GM12878 (cell line): ENCODE results near the gene YDJC. TPM values are rescaled to one million over a fixed set of nuclear protein-coding genes. Genes with fewer than 3 reads are reported as not detected.

ENCODE experiments used
- ATAC-seq: fragments of 200-7000 bp; cut with Tn5 transposase; 3 replicates; pipeline ENCODE4 v1.9.1; 2020; ENCODE audit warnings: mild to moderate bottlenecking, moderate library complexity
- BruUV-seq: library from RNA; stranded (reverse); fragments of 400-500 nt; replicated peaks from 2 replicates; lab custom pipeline; 2021; lab: Mats Ljungman, UMichigan
- CTCF ChIA-PET: fragments of 300-600 bp; sonication (Branson Sonifier 250); formaldehyde crosslinking; extraction: SDS; loops from one replicate; lab custom pipeline; 2021; ENCODE audit warnings: inconsistent platforms; lab: Yijun Ruan, JAX
- POLR2A ChIA-PET: fragments of 350-600 bp; formaldehyde crosslinking; extraction: SDS; loops from one replicate; lab custom pipeline; 2021; ENCODE audit warnings: inconsistent platforms; lab: Charles Lee
- RAD21 ChIA-PET: fragments of 300-600 bp; sonication (Branson Sonifier 250); formaldehyde crosslinking; loops from one replicate; lab custom pipeline; 2023; ENCODE audit warnings: antibody characterized with exemption; ENCODE audit not compliant: unreplicated experiment; lab: Charles Lee
- SMC1A ChIA-PET: fragments of 300-600 bp; sonication (Branson Sonifier 250); formaldehyde crosslinking; loops from one replicate; lab custom pipeline; 2023; ENCODE audit not compliant: unreplicated experiment, uncharacterized antibody; lab: Charles Lee
- DNase-seq: peaks from one replicate; pipeline ENCODE4 v3.0.0-alpha.2; 2011; ENCODE audit warnings: low read depth, low spot score
- FAIRE-seq: peaks from 3 replicates; lab custom pipeline; 2011; peaks lifted over from hg19 to GRCh38; lab: Jason Lieb, UNC
- H2AFZ ChIP-seq: 2 replicates; pipeline ENCODE4 v1.6.0; 2011; ENCODE audit warnings: low read depth, low read length, control low read depth; ENCODE audit not compliant: control insufficient read depth
- H3K27ac ChIP-seq: 2 replicates; pipeline ENCODE4 v1.5.1; 2011; ENCODE audit warnings: control low read depth; ENCODE audit not compliant: control insufficient read depth, insufficient read depth
- H3K27me3 ChIP-seq, 2 experiments: replicated peaks in 1 of 2; 2 replicates each; pipeline versions ENCODE4 v1.6.0 to v1.6.1; 2011; ENCODE audit warnings: low read length in 1 of 2; ENCODE audit not compliant: control insufficient read depth in 2 of 2, insufficient read depth in 2 of 2
- H3K36me3 ChIP-seq, 2 experiments: 2 replicates each; pipeline ENCODE4 v1.5.1; 2011; ENCODE audit warnings: low read length in 1 of 2; ENCODE audit not compliant: control insufficient read depth in 2 of 2, insufficient read depth in 2 of 2
- H3K4me1 ChIP-seq: 2 replicates; pipeline ENCODE4 v1.6.1; 2011; ENCODE audit warnings: mild to moderate bottlenecking, low read length, moderate library complexity, mixed read lengths; ENCODE audit not compliant: control insufficient read depth, insufficient read depth
- H3K4me2 ChIP-seq: 2 replicates; pipeline ENCODE4 v1.6.0; 2011; ENCODE audit warnings: control low read depth; ENCODE audit not compliant: control insufficient read depth, insufficient read depth
- H3K4me3 ChIP-seq: fragments of 200-600 bp; sonication (generic); 2 replicates; pipeline ENCODE4 v1.5.1; 2016
- H3K79me2 ChIP-seq: 2 replicates; pipeline ENCODE4 v1.6.0; 2011; ENCODE audit warnings: low read length; ENCODE audit not compliant: control insufficient read depth, insufficient read depth
- H3K9ac ChIP-seq: 2 replicates; pipeline ENCODE4 v1.8.0; 2011; ENCODE audit warnings: low read length, control low read depth, mixed read lengths; ENCODE audit not compliant: control insufficient read depth, insufficient read depth
- H3K9me3 ChIP-seq: replicated peaks from 3 replicates; pipeline ENCODE4 v1.5.1; 2011; ENCODE audit warnings: mild to moderate bottlenecking, low read length; ENCODE audit not compliant: control insufficient read depth, insufficient read depth
- H4K20me1 ChIP-seq: 2 replicates; pipeline ENCODE4 v1.6.0; 2011; ENCODE audit not compliant: control insufficient read depth, insufficient read depth
- ATF2 ChIP-seq: IDR thresholded peaks from 2 replicates; pipeline ENCODE4 v1.6.1; 2012; ENCODE audit warnings: low read length, inconsistent platforms
- BCL11A ChIP-seq: IDR thresholded peaks from 2 replicates; pipeline ENCODE4 v1.6.1; 2011; ENCODE audit warnings: low read depth, low read length
- CHD1 ChIP-seq: IDR thresholded peaks from 2 replicates; pipeline ENCODE4 v1.6.1; 2012; ENCODE audit warnings: low read depth, low read length, improper control_type of control experiment
- CHD4 ChIP-seq: fragments of 200-600 bp; sonication (generic); IDR thresholded peaks from 2 replicates; pipeline ENCODE4 v1.6.1; 2016; ENCODE audit warnings: mild to moderate bottlenecking
- CREM ChIP-seq: IDR thresholded peaks from 2 replicates; pipeline ENCODE4 v1.6.1; 2014; ENCODE audit warnings: antibody characterized with exemption, low read depth
- E2F4 ChIP-seq: IDR thresholded peaks from 2 replicates; pipeline ENCODE4 v1.6.1; 2012; ENCODE audit warnings: low read depth, low read length, improper control_type of control experiment
- IKZF1 ChIP-seq: fragments of 450-650 bp; conservative IDR thresholded peaks from 2 replicates; pipeline ENCODE4 v1.6.1; 2017; ENCODE audit warnings: antibody characterized with exemption, mild to moderate bottlenecking
- KAT2A ChIP-seq: conservative IDR thresholded peaks from 2 replicates; pipeline ENCODE4 v1.6.1; 2011; ENCODE audit warnings: low read depth, low read length; ENCODE audit not compliant: control insufficient read depth
- MEF2A ChIP-seq: IDR thresholded peaks from 2 replicates; pipeline ENCODE4 v1.6.1; 2011; ENCODE audit warnings: low read depth, mild to moderate bottlenecking, low read length, moderate library complexity; ENCODE audit not compliant: insufficient read depth
- MXI1 ChIP-seq: fragments of 150-350 bp; IDR thresholded peaks from 2 replicates; pipeline ENCODE4 v1.6.1; 2011; ENCODE audit warnings: low read depth, mild to moderate bottlenecking, inconsistent platforms, low read length, improper control_type of control experiment
- PKNOX1 ChIP-seq: fragments of 450-650 bp; IDR thresholded peaks from 2 replicates; pipeline ENCODE4 v1.6.1; 2016; ENCODE audit warnings: mild to moderate bottlenecking
- WRNIP1 ChIP-seq: IDR thresholded peaks from 2 replicates; pipeline ENCODE4 v1.6.1; 2011; ENCODE audit warnings: low read depth, low read length, improper control_type of control experiment, borderline replicate concordance
- ZSCAN29 ChIP-seq: fragments of 450-650 bp; IDR thresholded peaks from 2 replicates; pipeline ENCODE4 v1.6.1; 2017; ENCODE audit warnings: mild to moderate bottlenecking, moderate library complexity
- WGBS: methylation state at CpG from one replicate; pipeline ENCODE4 v1.1.6; 2016; ENCODE audit warnings: low lambda C conversion rate; ENCODE audit not compliant: insufficient replicate concordance, insufficient coverage; ENCODE audit errors: missing lambda C conversion rate; 5-methylcytosine and 5-hydroxymethylcytosine counted together
- in situ Hi-C: fragments of 300-500 bp; cut with MboI; formaldehyde crosslinking; loops from 9 replicates; pipeline ENCODE4 v1.14.3; 2018; ENCODE audit warnings: mixed read lengths
- intact Hi-C: fragments of 100-400 bp; cut with micrococcal nuclease; formaldehyde crosslinking; loops from one replicate; pipeline ENCODE4 v1.14.2; 2022; ENCODE audit not compliant: unreplicated experiment
- polyA plus RNA-seq, 11 experiments: library from polyadenylated mRNA; depleted of rRNA in 4 of 11; unstranded in 6 of 11; stranded (reverse) in 5 of 11; fragments of >200 nt; fragmentation: Nextera tagmentation in 4 of 11; fragmentation: Illumina TruSeq in 1 of 11; extraction: Ambion mirVana in 4 of 11; extraction: Trizol in 1 of 11; gene quantifications; 1 replicate in 1 of 11; 2 replicates in 10 of 11; pipeline versions ENCODE4 v1.2.1 to v1.2.3, GENCODE V29; 2011 to 2016; ENCODE audit warnings: inconsistent platforms in 2 of 11, missing spikeins in 2 of 11, low read depth in 1 of 11
- total RNA-seq, 4 experiments: library from RNA; depleted of rRNA in 3 of 4; stranded (reverse); fragments of >200 nt in 3 of 4; fragmentation: Illumina TruSeq in 1 of 4; extraction: Trizol in 1 of 4; gene quantifications; 2 replicates each; pipeline versions ENCODE4 v1.2.1 to v1.2.3, GENCODE V29; 2013 to 2021
- TF ChIP-seq, protein P1 (sequence below): fragments of 450-650 bp; conservative IDR thresholded peaks from 2 replicates; pipeline ENCODE4 v1.6.1; 2017; ENCODE audit warnings: mild to moderate bottlenecking, moderate library complexity
- TF ChIP-seq, protein P2 (sequence below): fragments of 450-650 bp; IDR thresholded peaks from 2 replicates; pipeline ENCODE4 v1.6.1; 2017; ENCODE audit warnings: antibody characterized with exemption, mild to moderate bottlenecking, moderate library complexity

The YDJC gene
- total and polyA plus RNA-seq, 10 of the 15 experiments (the other 5 are each of a cell fraction or from before 2014, with no cell fraction given), result 1.00 to 77.6 (median 38.4) TPM

DNA sequence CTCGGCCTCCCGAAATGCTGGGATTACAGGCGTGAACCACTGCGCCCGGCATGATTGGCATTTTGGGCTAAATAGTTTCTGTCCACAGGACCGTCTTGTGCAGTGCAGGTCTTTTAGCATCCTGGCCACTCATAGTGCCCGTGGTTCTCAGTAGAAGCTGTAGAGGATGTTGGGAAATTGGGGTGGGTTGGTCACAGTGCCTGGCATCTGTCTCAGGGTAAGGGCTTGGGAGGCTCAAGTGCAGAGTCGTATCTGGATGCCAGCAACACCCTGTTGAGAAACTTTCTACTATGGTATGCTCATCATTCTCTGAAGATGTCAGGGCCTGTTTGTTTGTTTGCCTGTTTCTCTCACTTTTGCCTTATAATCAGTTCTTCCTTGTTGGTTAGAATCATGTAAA, 40.4 kb downstream of the YDJC start:
- no peak for DNase-seq
- ChIA-PET CTCF (interaction anchor here (1.0 to 1.6 kb wide), 2 partner anchors 40 to 53 kb away, joined by 3 to 5 read pairs; partner anchors contain the start of gene YDJC), RAD21 (no interaction called here), SMC1A (interaction anchor here (1.1 kb wide), 1 partner anchor 9 kb away, joined by 5 read pairs; no protein-coding TSS in a partner anchor), POLR2A (interaction anchor here (3.0 kb wide), 1 partner anchor 20 kb away, joined by 14 read pairs; no protein-coding TSS in a partner anchor)
- no peak overlapping the region for H3K4me3 ChIP-seq
- H3K27ac ChIP-seq, result no peak overlapping the region
- peaks cover 24% of the 10 kb centered on the region for H3K4me1 ChIP-seq
- intact Hi-C loops, result loop anchor here (2.0 to 10.0 kb wide), 2 partner anchors 19 to 55 kb away; partner anchors contain the start of gene SDF2L1
- FAIRE-seq, result no peak
- H2AFZ ChIP-seq, result no peak overlapping the region
- no TSS peak for BruUV-seq
- no peaks in the 10 kb centered on the region for H3K9me3 ChIP-seq
- H3K79me2 ChIP-seq, result peaks cover 71% of the 10 kb centered on the region
- ATAC-seq, result no peak
- H3K27me3 ChIP-seq, result no peaks in the 10 kb centered on the region
- H3K9ac ChIP-seq, result no peak overlapping the region
- in situ Hi-C loops, result no loop called here
- peaks cover 17 to 24% of the 10 kb centered on the region in 2 experiments for H3K36me3 ChIP-seq
- WGBS, result 86% methylated on average over 8 of the region's 8 CpGs
- H3K4me2 ChIP-seq, result no peak overlapping the region
- H4K20me1 ChIP-seq, result peaks cover 15% of the 10 kb centered on the region
- TF ChIP-seq, protein P1, sequence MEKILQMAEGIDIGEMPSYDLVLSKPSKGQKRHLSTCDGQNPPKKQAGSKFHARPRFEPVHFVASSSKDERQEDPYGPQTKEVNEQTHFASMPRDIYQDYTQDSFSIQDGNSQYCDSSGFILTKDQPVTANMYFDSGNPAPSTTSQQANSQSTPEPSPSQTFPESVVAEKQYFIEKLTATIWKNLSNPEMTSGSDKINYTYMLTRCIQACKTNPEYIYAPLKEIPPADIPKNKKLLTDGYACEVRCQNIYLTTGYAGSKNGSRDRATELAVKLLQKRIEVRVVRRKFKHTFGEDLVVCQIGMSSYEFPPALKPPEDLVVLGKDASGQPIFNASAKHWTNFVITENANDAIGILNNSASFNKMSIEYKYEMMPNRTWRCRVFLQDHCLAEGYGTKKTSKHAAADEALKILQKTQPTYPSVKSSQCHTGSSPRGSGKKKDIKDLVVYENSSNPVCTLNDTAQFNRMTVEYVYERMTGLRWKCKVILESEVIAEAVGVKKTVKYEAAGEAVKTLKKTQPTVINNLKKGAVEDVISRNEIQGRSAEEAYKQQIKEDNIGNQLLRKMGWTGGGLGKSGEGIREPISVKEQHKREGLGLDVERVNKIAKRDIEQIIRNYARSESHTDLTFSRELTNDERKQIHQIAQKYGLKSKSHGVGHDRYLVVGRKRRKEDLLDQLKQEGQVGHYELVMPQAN, result no peak
- no peak for TF ChIP-seq IKZF1
- no peak for TF ChIP-seq CREM
- no peak for TF ChIP-seq ZSCAN29
- TF ChIP-seq ATF2, result no peak
- no peak for TF ChIP-seq PKNOX1
- TF ChIP-seq WRNIP1, result no peak
- no peak for TF ChIP-seq CHD1
- no peak for TF ChIP-seq MEF2A
- no peak for TF ChIP-seq CHD4
- no peak for TF ChIP-seq E2F4
- TF ChIP-seq, protein P2, sequence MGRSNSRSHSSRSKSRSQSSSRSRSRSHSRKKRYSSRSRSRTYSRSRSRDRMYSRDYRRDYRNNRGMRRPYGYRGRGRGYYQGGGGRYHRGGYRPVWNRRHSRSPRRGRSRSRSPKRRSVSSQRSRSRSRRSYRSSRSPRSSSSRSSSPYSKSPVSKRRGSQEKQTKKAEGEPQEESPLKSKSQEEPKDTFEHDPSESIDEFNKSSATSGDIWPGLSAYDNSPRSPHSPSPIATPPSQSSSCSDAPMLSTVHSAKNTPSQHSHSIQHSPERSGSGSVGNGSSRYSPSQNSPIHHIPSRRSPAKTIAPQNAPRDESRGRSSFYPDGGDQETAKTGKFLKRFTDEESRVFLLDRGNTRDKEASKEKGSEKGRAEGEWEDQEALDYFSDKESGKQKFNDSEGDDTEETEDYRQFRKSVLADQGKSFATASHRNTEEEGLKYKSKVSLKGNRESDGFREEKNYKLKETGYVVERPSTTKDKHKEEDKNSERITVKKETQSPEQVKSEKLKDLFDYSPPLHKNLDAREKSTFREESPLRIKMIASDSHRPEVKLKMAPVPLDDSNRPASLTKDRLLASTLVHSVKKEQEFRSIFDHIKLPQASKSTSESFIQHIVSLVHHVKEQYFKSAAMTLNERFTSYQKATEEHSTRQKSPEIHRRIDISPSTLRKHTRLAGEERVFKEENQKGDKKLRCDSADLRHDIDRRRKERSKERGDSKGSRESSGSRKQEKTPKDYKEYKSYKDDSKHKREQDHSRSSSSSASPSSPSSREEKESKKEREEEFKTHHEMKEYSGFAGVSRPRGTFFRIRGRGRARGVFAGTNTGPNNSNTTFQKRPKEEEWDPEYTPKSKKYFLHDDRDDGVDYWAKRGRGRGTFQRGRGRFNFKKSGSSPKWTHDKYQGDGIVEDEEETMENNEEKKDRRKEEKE, result no peak
- no peak for TF ChIP-seq BCL11A
- TF ChIP-seq MXI1, result no peak
- TF ChIP-seq KAT2A, result no peak
